Upper lobe of left lung (tissue), 6 donors: ENCODE results near the gene TIGD4. TPM values are rescaled to one million over a fixed set of nuclear protein-coding genes. Genes with fewer than 3 reads are reported as not detected.
A peak's percentile ranks its signal among the peaks of the same experiment; 100 is the strongest.

Source experiments
- ATAC-seq, 2 donors: fragments of 200-7000 bp; cut with Tn5 transposase; one replicate each; pipeline ENCODE4 v1.9.1; 2022; ENCODE audit warnings: mild to moderate bottlenecking in 2 of 2, moderate library complexity in 2 of 2; ENCODE audit not compliant: low FRiP score in 2 of 2
- DNase-seq, 2 donors: peaks; one replicate each; pipeline ENCODE4 v3.0.0-alpha.2; 2019 to 2020
- H3K27ac ChIP-seq, 4 donors: fragments of 200-600 bp; sonication (generic); one replicate each; pipeline ENCODE4 v1.5.1; 2016 to 2019
- H3K27me3 ChIP-seq, 4 donors: fragments of 200-600 bp; sonication (generic); one replicate each; pipeline ENCODE4 v1.5.1; 2017 to 2019
- H3K36me3 ChIP-seq, 4 donors: fragments of 200-600 bp; sonication (generic); one replicate each; pipeline ENCODE4 v1.5.1; 2016 to 2019
- H3K4me1 ChIP-seq, 4 donors: fragments of 200-600 bp; sonication (generic); one replicate each; pipeline ENCODE4 v1.5.1; 2018 to 2019
- H3K4me3 ChIP-seq, 4 donors: fragments of 200-600 bp; sonication (generic); one replicate each; pipeline ENCODE4 v1.5.1; 2017 to 2019; ENCODE audit warnings: mild to moderate bottlenecking in 2 of 4, moderate library complexity in 1 of 4
- H3K9me3 ChIP-seq, 4 donors: fragments of 200-600 bp; sonication (generic); one replicate each; pipeline ENCODE4 v1.5.1; 2018 to 2019
- EP300 ChIP-seq, 4 donors: sonication (generic); formaldehyde crosslinking; IDR thresholded peaks; one replicate each; pipeline ENCODE4 v1.5.1; 2017; ENCODE audit warnings: antibody characterized with exemption in 4 of 4, control low read depth in 2 of 4
- POLR2A ChIP-seq, 4 donors: fragments of 450-650 bp; IDR thresholded peaks; one replicate each; pipeline ENCODE4 v1.5.1; 2016 to 2017; ENCODE audit warnings: antibody characterized with exemption in 4 of 4, mild to moderate bottlenecking in 2 of 4
- POLR2AphosphoS5 ChIP-seq, 2 donors: sonication (generic); formaldehyde crosslinking; IDR thresholded peaks; one replicate each; pipeline ENCODE4 v1.5.1; 2017; ENCODE audit warnings: antibody characterized with exemption in 2 of 2
- WGBS, 2 donors: methylation state at CpG; one replicate each; pipeline ENCODE4 v1.1.5; 2017 to 2018; 5-methylcytosine and 5-hydroxymethylcytosine counted together
- total RNA-seq, 6 donors: library from RNA; depleted of rRNA in 4 of 6; stranded (reverse); fragments of >200 nt in 4 of 6; gene quantifications; one replicate each; pipeline versions ENCODE4 v1.1.0 to v1.2.1, GENCODE V29; 2016 to 2021
- TF ChIP-seq, protein P1 (sequence below), 6 experiments: fragments of 450-650 bp in 4 of 6; fragments of 200-600 bp in 2 of 6; sonication (generic) in 2 of 6; IDR thresholded peaks; one replicate each; pipeline ENCODE4 v1.5.1; 2016 to 2019; ENCODE audit warnings: antibody characterized with exemption in 6 of 6
- donor health status: DM: no; HTN: no; CAD: no; lungs with moderate emphysema.
- donor health status: DM: no; HTN: yes; CAD: no; lungs with severe emphysema.

The TIGD4 gene
- total RNA-seq, 6 donors from 2014 or later, result 0.15 to 2.5 (median 0.67) TPM; not detected in 1

- WGBS, 2 donors, result 90 to 100% methylated on average over 1 of the region's 1 CpG
- Histone ChIP-seq H3K9me3 (no peaks in the 10 kb centered on the region), H3K27me3 (no peaks in the 10 kb centered on the region), H3K4me3 (no peak overlapping the region), H3K27ac (no peak overlapping the region), H3K4me1 (peaks cover 0 to 5% (median 2%) of the 10 kb centered on the region in 4 donors), H3K36me3 (no peaks in the 10 kb centered on the region)
- TF ChIP-seq POLR2AphosphoS5 (IDR thresholded peaks at IDR 0.05) (no peak), POLR2A (IDR thresholded peaks at IDR 0.05) (no peak), EP300 (IDR thresholded peaks at IDR 0.05) (no peak)
- TF ChIP-seq, protein P1, sequence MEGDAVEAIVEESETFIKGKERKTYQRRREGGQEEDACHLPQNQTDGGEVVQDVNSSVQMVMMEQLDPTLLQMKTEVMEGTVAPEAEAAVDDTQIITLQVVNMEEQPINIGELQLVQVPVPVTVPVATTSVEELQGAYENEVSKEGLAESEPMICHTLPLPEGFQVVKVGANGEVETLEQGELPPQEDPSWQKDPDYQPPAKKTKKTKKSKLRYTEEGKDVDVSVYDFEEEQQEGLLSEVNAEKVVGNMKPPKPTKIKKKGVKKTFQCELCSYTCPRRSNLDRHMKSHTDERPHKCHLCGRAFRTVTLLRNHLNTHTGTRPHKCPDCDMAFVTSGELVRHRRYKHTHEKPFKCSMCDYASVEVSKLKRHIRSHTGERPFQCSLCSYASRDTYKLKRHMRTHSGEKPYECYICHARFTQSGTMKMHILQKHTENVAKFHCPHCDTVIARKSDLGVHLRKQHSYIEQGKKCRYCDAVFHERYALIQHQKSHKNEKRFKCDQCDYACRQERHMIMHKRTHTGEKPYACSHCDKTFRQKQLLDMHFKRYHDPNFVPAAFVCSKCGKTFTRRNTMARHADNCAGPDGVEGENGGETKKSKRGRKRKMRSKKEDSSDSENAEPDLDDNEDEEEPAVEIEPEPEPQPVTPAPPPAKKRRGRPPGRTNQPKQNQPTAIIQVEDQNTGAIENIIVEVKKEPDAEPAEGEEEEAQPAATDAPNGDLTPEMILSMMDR (IDR thresholded peaks at IDR 0.05), result no peak
- ATAC-seq, result no peak
- DNase-seq, result no peak
These were observed 42.8 kb upstream of the TIGD4 start for GRCh38 chr4:152822323-152822722.

GRCh38 chr4:152820073-152820472 lies 40.5 kb upstream of the TIGD4 start:
- 100% methylated on average over 1 to 2 of the region's 2 CpGs for WGBS, 2 donors
- H3K4me3 ChIP-seq, result no peak overlapping the region
- TF ChIP-seq, protein P1 (IDR thresholded peaks at IDR 0.05), result no peak
- TF ChIP-seq POLR2A (IDR thresholded peaks at IDR 0.05), result no peak
- no peak for TF ChIP-seq POLR2AphosphoS5 (IDR thresholded peaks at IDR 0.05)
- TF ChIP-seq EP300 (IDR thresholded peaks at IDR 0.05), result no peak
- DNase-seq (no peak), ATAC-seq (no peak)
- no peaks in the 10 kb centered on the region for H3K36me3 ChIP-seq
- no peak overlapping the region for H3K27ac ChIP-seq
- no peaks in the 10 kb centered on the region for H3K9me3 ChIP-seq
- H3K4me1 ChIP-seq, result peaks cover 0 to 12% (median 3%) of the 10 kb centered on the region in 4 donors
- H3K27me3 ChIP-seq, result no peaks in the 10 kb centered on the region

- WGBS, 2 donors, result 94 to 97% methylated on average over 4 to 7 of the region's 7 CpGs
- Histone ChIP-seq H3K4me3 (no peak overlapping the region), H3K27ac (no peak overlapping the region), H3K9me3 (no peaks in the 10 kb centered on the region), H3K4me1 (peaks cover 0 to 14% (median 5%) of the 10 kb centered on the region in 4 donors), H3K27me3 (no peaks in the 10 kb centered on the region), H3K36me3 (no peaks in the 10 kb centered on the region)
- TF ChIP-seq POLR2AphosphoS5 (IDR thresholded peaks at IDR 0.05) (no peak), EP300 (IDR thresholded peaks at IDR 0.05) (no peak), POLR2A (IDR thresholded peaks at IDR 0.05) (no peak)
- TF ChIP-seq, protein P1 (IDR thresholded peaks at IDR 0.05), result no peak
- no peak for DNase-seq
- peak in 1 of 2 donors; percentile 30 for ATAC-seq
These were observed 39.6 kb upstream of the TIGD4 start for GRCh38 chr4:152819026-152819645.

DNA sequence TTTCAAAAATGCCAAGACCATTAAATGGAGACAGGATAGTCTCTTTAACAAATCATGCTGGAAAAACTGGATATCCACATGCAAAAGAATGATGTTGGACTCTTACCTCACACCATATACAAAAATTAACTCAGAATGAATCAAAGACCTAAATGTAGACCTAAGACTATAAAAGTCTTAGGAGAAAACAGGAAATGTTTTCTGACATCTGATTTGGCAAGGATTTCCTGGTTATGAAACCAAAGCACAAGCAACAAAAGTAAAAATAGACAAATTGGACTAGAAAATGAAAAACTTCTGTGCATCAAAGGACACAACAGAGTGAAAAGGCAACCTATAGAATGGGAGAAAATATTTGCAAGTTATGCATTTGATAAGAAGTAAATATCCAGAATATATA lies 37.8 kb upstream of the TIGD4 start:
- TF ChIP-seq POLR2A (IDR thresholded peaks at IDR 0.05) (no peak), POLR2AphosphoS5 (IDR thresholded peaks at IDR 0.05) (no peak), EP300 (IDR thresholded peaks at IDR 0.05) (no peak)
- TF ChIP-seq, protein P1 (IDR thresholded peaks at IDR 0.05), result no peak
- DNase-seq (no peak), ATAC-seq (no peak)
- Histone ChIP-seq H3K4me1 (peaks cover 0 to 14% (median 5%) of the 10 kb centered on the region in 4 donors), H3K27me3 (no peaks in the 10 kb centered on the region), H3K36me3 (no peaks in the 10 kb centered on the region), H3K27ac (no peak overlapping the region), H3K4me3 (no peak overlapping the region), H3K9me3 (no peaks in the 10 kb centered on the region)

GRCh38 chr4:152815078-152815477 lies 35.5 kb upstream of the TIGD4 start:
- no peaks in the 10 kb centered on the region for H3K36me3 ChIP-seq
- no peak overlapping the region for H3K4me3 ChIP-seq
- DNase-seq, result no peak
- H3K9me3 ChIP-seq, result no peaks in the 10 kb centered on the region
- TF ChIP-seq EP300 (IDR thresholded peaks at IDR 0.05) (no peak), POLR2AphosphoS5 (IDR thresholded peaks at IDR 0.05) (no peak), POLR2A (IDR thresholded peaks at IDR 0.05) (no peak)
- TF ChIP-seq, protein P1 (IDR thresholded peaks at IDR 0.05), result no peak
- ATAC-seq, result peak in 1 of 2 donors; percentile 24
- H3K27ac ChIP-seq, result no peak overlapping the region
- peaks cover 1 to 14% (median 5%) of the 10 kb centered on the region in 4 donors for H3K4me1 ChIP-seq
- H3K27me3 ChIP-seq, result no peaks in the 10 kb centered on the region
